Measurements from ENCODE around the gene AGPAT1. TPM values are rescaled to one million over a fixed set of nuclear protein-coding genes. Genes with fewer than 3 reads are reported as not detected.
A peak's percentile ranks its signal among the peaks of the same experiment; 100 is the strongest.

The AGPAT1 gene
- total and polyA plus RNA-seq, 5 donors from 2014 or later, result 11.8 to 23.9 (median 14.6) TPM

DNA sequence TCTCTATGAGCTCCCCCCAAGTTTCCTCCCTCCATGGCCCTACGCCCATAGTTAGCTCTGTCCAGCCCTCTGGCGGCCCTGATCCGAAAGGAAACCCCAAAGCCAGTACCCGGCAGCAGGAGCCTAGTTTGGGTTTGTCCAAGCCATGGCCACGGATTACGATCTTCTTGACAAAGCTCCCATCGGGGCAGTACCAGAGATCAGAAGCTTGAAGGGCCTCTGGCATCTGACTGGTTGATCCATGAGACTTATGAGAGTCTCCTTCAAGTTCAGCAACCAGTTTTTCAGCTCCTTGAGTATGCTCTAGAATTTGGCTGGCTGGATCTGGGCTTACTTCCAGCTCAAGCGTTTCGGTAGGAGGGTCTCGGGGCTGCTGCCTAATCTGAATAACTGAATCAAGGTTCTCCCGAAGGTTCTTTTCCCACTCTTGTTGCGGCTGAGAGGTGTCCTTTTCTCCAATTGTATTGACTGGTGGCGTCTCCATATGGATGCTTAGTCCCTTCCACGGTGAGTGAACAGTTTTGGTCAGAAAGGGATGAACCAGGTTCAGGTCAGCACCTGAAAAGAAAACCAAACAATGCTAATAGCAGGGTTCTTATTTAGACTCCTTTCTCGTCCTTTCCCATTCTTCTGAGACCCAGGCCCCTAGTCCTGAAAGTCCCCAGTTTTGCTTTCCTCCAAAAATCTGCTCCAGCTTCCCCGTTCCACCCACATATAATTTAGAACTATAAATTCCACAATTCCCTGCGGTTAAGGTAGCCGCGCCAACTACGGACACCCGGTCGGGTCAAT is 46.4 kb downstream of the AGPAT1 start:
- H3K4me1 Mint-ChIP-seq, result peaks cover 5 to 46% (median 32%) of the 10 kb centered on the region in 4 donors
- H3K36me3 ChIP-seq (ENCODE audit: control insufficient read depth, insufficient read depth, low read length), result peaks cover 17% of the 10 kb centered on the region
- no peak for DNase-seq

DNA sequence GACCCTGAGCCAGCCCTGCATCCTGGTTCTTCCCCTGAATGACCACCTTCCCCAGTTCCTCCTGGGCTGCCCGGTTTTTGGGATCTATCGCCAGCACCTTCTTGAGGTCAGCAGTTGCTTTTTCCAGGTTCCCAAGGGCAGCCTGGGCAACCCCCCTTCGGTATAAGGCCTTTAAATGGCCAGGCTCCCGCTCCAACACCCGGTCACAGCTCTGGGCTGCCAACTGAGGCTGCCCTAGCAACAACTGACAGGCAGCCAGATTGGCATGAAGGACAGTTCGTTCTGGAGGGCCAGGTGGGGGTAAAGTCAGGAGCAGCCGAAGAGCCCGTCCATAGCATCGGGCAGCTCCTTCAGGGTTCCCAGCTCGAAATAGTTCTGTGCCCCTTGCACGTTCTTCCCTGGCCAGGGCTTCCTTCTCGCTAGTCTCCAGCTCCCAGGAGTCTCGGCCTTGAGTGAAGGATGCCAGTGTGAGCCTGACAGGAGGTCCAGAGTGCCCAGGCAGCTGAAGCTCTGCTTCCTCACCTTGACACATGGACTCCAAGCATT is 47.1 kb downstream of the AGPAT1 start:
- peaks cover 29% of the 10 kb centered on the region for H3K4me1 ChIP-seq (ENCODE audit: control insufficient read depth, insufficient read depth, low read length, poor library complexity, severe bottlenecking)
- DNase-seq (no peak), ATAC-seq (ENCODE audit: low read depth in 2 of 2) (no peak)
- no peaks in the 10 kb centered on the region for H3K27me3 ChIP-seq (ENCODE audit: control insufficient read depth, insufficient read depth, low read length)
- peaks cover 15% of the 10 kb centered on the region for H3K27me3 Mint-ChIP-seq
- peak overlapping the region; percentile 58 for H3K4me3 ChIP-seq (ENCODE audit: low read depth, low read length)
- H3K4me1 Mint-ChIP-seq, result peaks cover 10 to 53% (median 37%) of the 10 kb centered on the region in 4 donors
- peaks cover 27% of the 10 kb centered on the region for H3K36me3 Mint-ChIP-seq
- peak overlapping the region in 2 of 3 donors; percentile 98 to 99 for H3K27ac Mint-ChIP-seq
- H3K36me3 ChIP-seq (ENCODE audit: control insufficient read depth, insufficient read depth, low read length), result peaks cover 24% of the 10 kb centered on the region
- peak overlapping the region; percentile 89 to 100 (median 98) for H3K4me3 Mint-ChIP-seq
- peak overlapping the region; percentile 53 for H3K27ac ChIP-seq (ENCODE audit: insufficient read depth, low read length, poor library complexity, severe bottlenecking)
- H3K9me3 ChIP-seq (ENCODE audit: control insufficient read depth in 2 of 2, low read length in 2 of 2), result no peaks in the 10 kb centered on the region
- peaks cover 0 to 3% (median 0%) of the 10 kb centered on the region in 7 donors for H3K9me3 Mint-ChIP-seq

More for the DNA sequence above, 46.4 kb downstream of the AGPAT1 start:
- Histone ChIP-seq H3K27ac (ENCODE audit: insufficient read depth, low read length, poor library complexity, severe bottlenecking) (peak overlapping the region; percentile 87), H3K9me3 (ENCODE audit: control insufficient read depth in 2 of 2, low read length in 2 of 2) (no peaks in the 10 kb centered on the region), H3K4me3 (ENCODE audit: low read depth, low read length) (peak overlapping the region; percentile 90), H3K4me1 (ENCODE audit: control insufficient read depth, insufficient read depth, low read length, poor library complexity, severe bottlenecking) (peaks cover 29% of the 10 kb centered on the region), H3K27me3 (ENCODE audit: control insufficient read depth, insufficient read depth, low read length) (no peaks in the 10 kb centered on the region)
- Mint-ChIP-seq H3K36me3 (peaks cover 22% of the 10 kb centered on the region), H3K9me3 (peaks cover 0 to 3% (median 0%) of the 10 kb centered on the region in 7 donors), H3K27me3 (peaks cover 15% of the 10 kb centered on the region), H3K27ac (peak overlapping the region in 2 of 3 donors; percentile 95 to 98), H3K4me3 (peak overlapping the region; percentile 89 to 100 (median 96))
- ATAC-seq (ENCODE audit: low read depth in 2 of 2), result no peak

DNA sequence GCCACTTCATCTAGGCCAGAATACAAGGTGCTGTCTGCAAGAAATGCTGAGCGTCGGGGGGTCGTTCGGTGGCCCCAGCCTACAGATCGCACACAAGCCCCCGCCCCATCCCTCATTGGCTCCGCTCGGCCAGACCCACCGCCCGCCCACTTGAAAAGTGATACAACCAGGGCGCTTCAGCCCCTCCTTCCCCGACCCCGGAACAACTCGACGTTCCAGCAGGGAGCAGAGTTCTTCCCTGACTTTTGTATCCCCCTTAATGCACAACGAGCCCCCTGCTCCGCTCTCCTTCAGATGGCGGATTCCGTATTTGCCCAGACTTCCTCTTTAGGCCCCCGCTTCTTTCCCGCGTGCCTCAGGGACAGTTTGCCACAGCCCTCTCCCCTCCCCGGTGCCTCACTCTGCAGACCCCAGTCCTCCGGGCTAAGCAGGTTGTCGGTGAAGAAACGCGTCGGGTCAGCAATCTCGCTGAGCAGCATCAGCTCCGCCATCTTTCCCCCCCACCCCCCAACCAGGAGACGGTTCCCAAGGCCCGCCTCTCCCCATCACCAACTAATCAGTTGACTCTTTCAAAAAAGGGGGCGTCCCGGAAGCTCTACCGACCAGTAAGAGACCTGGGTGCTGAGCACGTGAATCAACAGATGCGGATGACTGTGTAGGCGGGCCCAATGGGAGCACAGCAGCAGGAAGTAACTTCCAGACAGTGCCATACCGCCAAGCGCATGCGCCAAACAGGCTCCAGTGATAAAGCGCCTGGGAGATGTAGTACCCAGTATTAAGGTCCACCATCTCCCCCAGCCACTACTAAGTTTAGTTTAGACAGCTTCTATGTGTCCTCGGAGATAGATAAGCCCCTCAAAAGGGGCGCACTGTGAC is 47.9 kb downstream of the AGPAT1 start, which contains the start of gene ATF6B:
ATF6B (minus strand) TSS at position 530 of the 876 bp plus-strand sequence; CDS start at position 491, 39 bp downstream.
- peak; percentile 98 to 100 (median 98) for DNase-seq
- peaks cover 29% of the 10 kb centered on the region for H3K4me1 ChIP-seq (ENCODE audit: control insufficient read depth, insufficient read depth, low read length, poor library complexity, severe bottlenecking)
- H3K36me3 Mint-ChIP-seq, result peaks cover 27% of the 10 kb centered on the region
- H3K4me1 Mint-ChIP-seq, result peaks cover 10 to 57% (median 38%) of the 10 kb centered on the region in 4 donors
- H3K4me3 Mint-ChIP-seq, result peak within 1 kb of the TSS; percentile 89 to 100 (median 98)
- ATAC-seq (ENCODE audit: low read depth in 2 of 2), result peak; percentile 97 to 98
- H3K27ac Mint-ChIP-seq, result peak within 1 kb of the TSS; percentile 98 to 99 (median 99)
- H3K9me3 Mint-ChIP-seq, result peaks cover 0 to 3% (median 0%) of the 10 kb centered on the region in 7 donors
- no peaks in the 10 kb centered on the region for H3K9me3 ChIP-seq (ENCODE audit: control insufficient read depth in 2 of 2, low read length in 2 of 2)
- H3K27ac ChIP-seq (ENCODE audit: insufficient read depth, low read length, poor library complexity, severe bottlenecking), result peak within 1 kb of the TSS; percentile 77
- H3K27me3 Mint-ChIP-seq, result peaks cover 11% of the 10 kb centered on the region
- peak within 1 kb of the TSS; percentile 89 for H3K4me3 ChIP-seq (ENCODE audit: low read depth, low read length)
- H3K27me3 ChIP-seq (ENCODE audit: control insufficient read depth, insufficient read depth, low read length), result no peaks in the 10 kb centered on the region
- H3K36me3 ChIP-seq (ENCODE audit: control insufficient read depth, insufficient read depth, low read length), result peaks cover 33% of the 10 kb centered on the region

DNA sequence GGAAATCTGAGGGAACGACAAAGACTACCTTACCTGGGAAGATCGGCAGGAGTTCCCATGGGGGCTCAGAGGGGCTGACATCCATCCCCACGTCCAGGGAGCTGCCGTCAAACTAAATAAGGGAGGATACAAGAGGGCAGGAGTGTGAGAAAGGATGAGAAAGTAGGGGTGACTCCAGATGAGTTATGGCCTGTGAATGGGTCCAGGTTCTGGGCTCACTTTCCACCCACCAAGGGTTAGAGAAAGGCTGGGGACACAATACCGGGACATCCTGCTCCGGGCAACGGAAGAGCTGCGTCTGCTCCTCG is 48.5 kb downstream of the AGPAT1 start:
- H3K4me1 ChIP-seq (ENCODE audit: control insufficient read depth, insufficient read depth, low read length, poor library complexity, severe bottlenecking), result peaks cover 29% of the 10 kb centered on the region
- Mint-ChIP-seq H3K9me3 (peaks cover 0 to 3% (median 0%) of the 10 kb centered on the region in 7 donors), H3K36me3 (peaks cover 27% of the 10 kb centered on the region), H3K4me3 (peak overlapping the region; percentile 89 to 100 (median 98)), H3K4me1 (peaks cover 10 to 57% (median 38%) of the 10 kb centered on the region in 4 donors), H3K27me3 (peaks cover 11% of the 10 kb centered on the region), H3K27ac (peak overlapping the region; percentile 98 to 99 (median 99))
- ATAC-seq (ENCODE audit: low read depth in 2 of 2) (no peak), DNase-seq (no peak)
- no peaks in the 10 kb centered on the region for H3K9me3 ChIP-seq (ENCODE audit: control insufficient read depth in 2 of 2, low read length in 2 of 2)
- peaks cover 36% of the 10 kb centered on the region for H3K36me3 ChIP-seq (ENCODE audit: control insufficient read depth, insufficient read depth, low read length)
- H3K27ac ChIP-seq (ENCODE audit: insufficient read depth, low read length, poor library complexity, severe bottlenecking), result peak overlapping the region; percentile 77
- peak overlapping the region; percentile 89 for H3K4me3 ChIP-seq (ENCODE audit: low read depth, low read length)
- H3K27me3 ChIP-seq (ENCODE audit: control insufficient read depth, insufficient read depth, low read length), result no peaks in the 10 kb centered on the region

DNA sequence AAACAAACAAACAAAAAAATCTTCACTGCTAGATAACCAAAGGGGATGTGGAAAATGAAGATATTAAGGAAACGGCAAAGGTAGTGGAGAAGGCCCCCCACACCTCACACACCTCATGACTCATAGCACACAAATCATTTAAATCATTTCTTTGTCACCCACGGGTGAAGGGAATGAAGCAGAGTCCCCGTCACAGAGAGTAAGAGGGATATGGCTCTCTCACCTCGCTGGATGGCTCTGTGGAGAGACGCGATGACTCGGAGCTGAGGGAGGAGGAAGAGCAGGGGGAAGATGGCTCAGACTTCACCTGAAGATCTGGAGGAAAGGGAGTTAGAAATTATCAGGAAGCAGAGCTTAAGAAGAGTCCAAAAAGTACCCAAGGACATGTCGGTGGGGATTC is 49.0 kb downstream of the AGPAT1 start:
- H3K4me3 ChIP-seq (ENCODE audit: low read depth, low read length), result peak overlapping the region; percentile 89
- peaks cover 31% of the 10 kb centered on the region for H3K36me3 Mint-ChIP-seq
- peak overlapping the region; percentile 95 to 99 (median 98) for H3K27ac Mint-ChIP-seq
- H3K4me1 ChIP-seq (ENCODE audit: control insufficient read depth, insufficient read depth, low read length, poor library complexity, severe bottlenecking), result peaks cover 29% of the 10 kb centered on the region
- H3K27me3 ChIP-seq (ENCODE audit: control insufficient read depth, insufficient read depth, low read length), result no peaks in the 10 kb centered on the region
- ATAC-seq (ENCODE audit: low read depth in 2 of 2) (no peak), DNase-seq (no peak)
- peaks cover 0 to 3% (median 0%) of the 10 kb centered on the region in 7 donors for H3K9me3 Mint-ChIP-seq
- peaks cover 11% of the 10 kb centered on the region for H3K27me3 Mint-ChIP-seq
- peak overlapping the region; percentile 77 for H3K27ac ChIP-seq (ENCODE audit: insufficient read depth, low read length, poor library complexity, severe bottlenecking)
- peaks cover 10 to 57% (median 38%) of the 10 kb centered on the region in 4 donors for H3K4me1 Mint-ChIP-seq
- no peaks in the 10 kb centered on the region for H3K9me3 ChIP-seq (ENCODE audit: control insufficient read depth in 2 of 2, low read length in 2 of 2)
- peaks cover 40% of the 10 kb centered on the region for H3K36me3 ChIP-seq (ENCODE audit: control insufficient read depth, insufficient read depth, low read length)
- peak overlapping the region; percentile 89 to 100 (median 98) for H3K4me3 Mint-ChIP-seq

DNA sequence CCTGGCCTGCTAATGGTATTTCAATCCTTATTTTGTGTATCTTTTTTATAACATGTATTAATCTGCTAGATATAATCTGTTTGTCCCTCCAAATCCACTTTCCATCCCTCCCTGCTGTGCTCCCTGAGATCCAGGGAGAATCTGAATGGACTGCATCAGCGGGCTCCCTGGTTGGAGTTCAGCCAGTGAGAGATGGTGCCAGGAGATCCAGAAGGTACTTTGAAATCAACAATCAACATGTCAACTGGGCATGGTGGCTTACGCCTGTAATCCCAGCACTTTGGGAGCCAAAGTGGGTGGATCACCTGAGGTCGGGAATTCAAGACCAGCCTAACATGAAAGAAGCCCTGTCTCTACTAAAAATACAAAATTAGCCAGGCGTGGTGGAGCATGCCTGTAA is 52.2 kb downstream of the AGPAT1 start:
- Mint-ChIP-seq H3K36me3 (peaks cover 50% of the 10 kb centered on the region), H3K9me3 (peaks cover 0 to 1% (median 0%) of the 10 kb centered on the region in 7 donors), H3K27me3 (no peaks in the 10 kb centered on the region), H3K27ac (peak overlapping the region in 1 of 3 donors; percentile 1), H3K4me1 (peaks cover 10 to 52% (median 36%) of the 10 kb centered on the region in 4 donors), H3K4me3 (peak overlapping the region in 1 of 4 donors; percentile 80)
- H3K27ac ChIP-seq (ENCODE audit: insufficient read depth, low read length, poor library complexity, severe bottlenecking), result no peak overlapping the region
- H3K9me3 ChIP-seq (ENCODE audit: control insufficient read depth in 2 of 2, low read length in 2 of 2), result no peaks in the 10 kb centered on the region
- H3K4me1 ChIP-seq (ENCODE audit: control insufficient read depth, insufficient read depth, low read length, poor library complexity, severe bottlenecking), result peaks cover 16% of the 10 kb centered on the region
- no peak overlapping the region for H3K4me3 ChIP-seq (ENCODE audit: low read depth, low read length)
- DNase-seq (no peak), ATAC-seq (ENCODE audit: low read depth in 2 of 2) (no peak)
- H3K36me3 ChIP-seq (ENCODE audit: control insufficient read depth, insufficient read depth, low read length), result peaks cover 67% of the 10 kb centered on the region
- no peaks in the 10 kb centered on the region for H3K27me3 ChIP-seq (ENCODE audit: control insufficient read depth, insufficient read depth, low read length)

DNA sequence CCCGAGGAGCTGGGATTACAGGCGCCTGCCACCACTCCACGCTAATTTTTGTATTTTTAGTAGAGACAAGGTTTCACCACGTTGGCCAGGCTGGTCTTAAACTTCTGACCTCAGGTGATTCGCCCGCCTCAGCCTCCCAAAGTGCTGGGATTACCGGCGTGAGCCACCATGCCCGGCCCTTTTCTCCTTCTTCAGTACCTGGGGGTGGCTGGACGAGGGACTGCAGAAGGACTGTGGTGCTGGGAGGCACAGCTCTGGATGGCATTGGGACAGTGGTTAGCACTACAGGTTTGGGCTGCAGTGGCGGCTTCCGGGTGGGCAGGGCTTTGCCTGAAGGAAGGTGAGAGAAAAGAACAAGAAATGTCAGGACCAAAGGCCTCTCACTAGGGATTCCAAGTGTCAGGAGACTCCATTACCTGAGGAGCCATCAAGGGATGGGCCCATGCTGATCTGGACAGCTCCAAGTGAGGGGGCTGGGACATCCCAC is 55.3 kb downstream of the AGPAT1 start:
- Mint-ChIP-seq H3K27me3 (no peaks in the 10 kb centered on the region), H3K36me3 (peaks cover 38% of the 10 kb centered on the region), H3K9me3 (peaks cover 0 to 1% (median 0%) of the 10 kb centered on the region in 7 donors), H3K27ac (no peak overlapping the region), H3K4me3 (no peak overlapping the region), H3K4me1 (peaks cover 6 to 23% (median 18%) of the 10 kb centered on the region in 4 donors)
- Histone ChIP-seq H3K27ac (ENCODE audit: insufficient read depth, low read length, poor library complexity, severe bottlenecking) (no peak overlapping the region), H3K27me3 (ENCODE audit: control insufficient read depth, insufficient read depth, low read length) (no peaks in the 10 kb centered on the region), H3K9me3 (ENCODE audit: control insufficient read depth in 2 of 2, low read length in 2 of 2) (no peaks in the 10 kb centered on the region), H3K36me3 (ENCODE audit: control insufficient read depth, insufficient read depth, low read length) (peaks cover 87% of the 10 kb centered on the region), H3K4me1 (ENCODE audit: control insufficient read depth, insufficient read depth, low read length, poor library complexity, severe bottlenecking) (no peaks in the 10 kb centered on the region), H3K4me3 (ENCODE audit: low read depth, low read length) (no peak overlapping the region)
- DNase-seq (no peak), ATAC-seq (ENCODE audit: low read depth in 2 of 2) (no peak)
